NCI-H748 treated with DMSO at 0.1 percent for 48 hours (cell line): ENCODE data around the gene TCFL5.

Source experiments
- DNase-seq: peaks from one replicate; lab custom pipeline; 2025; lab: John Stamatoyannopoulos, UW

The TCFL5 gene

GRCh38 chr20:62834967-62835730 lies 26.5 kb downstream of the TCFL5 start:
- DNase-seq = no peak

- no peak for DNase-seq
Measured at GRCh38 chr20:62832951-62833391, 28.7 kb downstream of the TCFL5 start.

- DNase-seq = no peak
Measured at GRCh38 chr20:62832212-62832922, 29.3 kb downstream of the TCFL5 start.

DNA sequence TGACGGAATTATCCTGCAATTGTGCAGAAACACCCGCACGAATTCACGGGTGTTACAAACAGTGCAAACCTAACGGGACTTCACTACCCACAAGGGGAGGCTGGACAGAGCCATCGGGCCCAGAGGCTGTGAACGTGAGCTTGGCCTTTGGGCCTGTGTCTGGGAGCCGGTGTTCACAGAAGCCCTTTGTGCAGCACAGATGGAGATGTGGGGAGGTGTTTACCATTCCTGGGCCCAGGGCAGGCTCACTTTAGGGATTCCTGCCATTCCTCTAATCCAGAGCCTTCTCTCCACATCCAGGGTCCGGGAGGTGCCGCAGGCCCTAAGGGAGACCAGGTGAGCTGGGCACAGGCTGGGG lies 29.8 kb downstream of the TCFL5 start:
- DNase-seq = no peak

- DNase-seq = no peak
Measured at GRCh38 chr20:62831361-62831788, 30.2 kb downstream of the TCFL5 start.

DNA sequence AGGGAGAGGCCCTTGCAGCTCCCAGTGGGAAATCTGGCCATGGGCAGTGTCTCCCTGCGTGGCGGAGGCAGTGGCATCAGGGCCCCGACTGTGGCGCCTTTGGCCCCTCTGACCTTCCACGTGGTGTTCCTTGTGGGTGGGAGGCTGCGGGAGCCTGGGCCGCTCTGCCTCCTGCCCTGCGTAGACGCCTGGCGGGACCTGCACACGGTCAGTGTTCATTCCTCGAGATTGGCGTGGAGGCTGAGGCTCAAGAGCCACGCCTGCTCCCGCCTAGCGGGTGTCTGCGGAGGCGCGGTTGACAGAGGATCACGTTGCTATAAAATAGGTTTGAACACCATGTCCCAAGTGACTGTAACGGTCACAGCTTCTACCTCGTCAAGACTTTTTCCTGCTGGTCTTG lies 30.8 kb downstream of the TCFL5 start:
- DNase-seq = no peak

DNA sequence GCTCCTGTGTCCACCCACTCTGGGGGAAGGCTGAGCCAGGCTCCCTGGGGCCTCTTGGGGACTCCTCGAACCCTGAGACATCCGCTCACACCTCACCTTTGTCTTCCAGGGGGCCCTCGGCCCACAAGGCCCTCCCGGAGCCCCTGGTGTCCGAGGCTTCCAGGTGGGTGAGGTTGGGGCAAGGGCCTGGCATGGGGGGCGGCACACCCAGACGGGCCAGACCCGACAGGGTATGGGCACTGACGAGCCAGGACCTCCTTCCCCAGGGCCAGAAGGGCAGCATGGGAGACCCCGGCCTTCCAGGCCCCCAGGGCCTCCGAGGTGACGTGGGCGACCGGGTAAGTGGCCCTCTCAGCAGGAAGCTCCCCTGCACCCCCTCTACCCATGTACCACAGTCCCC lies 31.4 kb downstream of the TCFL5 start:
- DNase-seq = no peak

DNA sequence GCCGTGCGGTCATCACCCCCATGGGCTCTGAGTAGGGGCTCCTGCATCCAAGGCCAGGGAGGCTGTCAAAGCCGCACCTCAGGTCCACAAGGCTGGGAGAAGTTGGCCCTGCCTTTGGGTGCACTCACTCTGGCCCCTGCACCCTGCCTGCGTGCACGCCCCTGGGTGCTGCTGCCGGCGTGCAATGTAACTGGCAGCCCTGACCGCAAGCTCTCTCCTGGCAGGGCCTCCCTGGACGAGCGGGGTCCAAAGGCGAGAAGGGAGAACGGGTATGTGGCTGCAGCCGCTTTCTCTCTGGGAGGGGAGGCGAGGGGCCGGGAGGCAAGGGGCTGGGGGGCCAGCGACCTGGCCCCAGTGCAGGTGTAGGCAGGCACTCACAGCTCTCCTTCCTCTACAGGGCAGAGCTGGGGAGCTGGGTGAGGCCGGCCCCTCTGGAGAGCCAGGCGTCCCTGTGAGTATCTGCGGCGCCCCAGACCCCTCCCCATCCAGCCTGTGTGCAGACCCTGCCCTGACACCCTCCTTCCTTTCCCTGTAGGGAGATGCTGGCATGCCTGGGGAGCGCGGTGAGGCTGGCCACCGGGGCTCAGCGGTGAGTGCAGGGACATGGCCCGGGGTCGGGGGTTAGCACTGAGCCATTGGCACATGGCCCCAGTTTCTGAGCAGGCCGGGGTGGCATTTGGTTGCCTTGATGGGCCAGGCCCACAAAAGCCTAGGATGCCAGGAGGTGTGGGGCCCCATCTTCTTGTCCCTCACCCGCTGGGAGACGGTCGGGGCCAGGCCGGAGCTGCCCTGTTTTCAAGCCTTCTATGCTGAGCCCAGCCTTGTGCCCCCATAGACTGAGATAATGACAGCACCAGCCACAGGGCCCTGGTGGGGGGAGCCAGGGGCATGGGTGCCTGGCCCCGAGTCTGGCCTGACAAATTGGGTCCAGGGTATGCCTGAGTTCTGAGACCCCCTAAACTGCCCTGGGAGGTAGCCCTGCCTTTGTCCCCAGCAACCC lies 32.1 kb downstream of the TCFL5 start:
- DNase-seq = no peak

DNA sequence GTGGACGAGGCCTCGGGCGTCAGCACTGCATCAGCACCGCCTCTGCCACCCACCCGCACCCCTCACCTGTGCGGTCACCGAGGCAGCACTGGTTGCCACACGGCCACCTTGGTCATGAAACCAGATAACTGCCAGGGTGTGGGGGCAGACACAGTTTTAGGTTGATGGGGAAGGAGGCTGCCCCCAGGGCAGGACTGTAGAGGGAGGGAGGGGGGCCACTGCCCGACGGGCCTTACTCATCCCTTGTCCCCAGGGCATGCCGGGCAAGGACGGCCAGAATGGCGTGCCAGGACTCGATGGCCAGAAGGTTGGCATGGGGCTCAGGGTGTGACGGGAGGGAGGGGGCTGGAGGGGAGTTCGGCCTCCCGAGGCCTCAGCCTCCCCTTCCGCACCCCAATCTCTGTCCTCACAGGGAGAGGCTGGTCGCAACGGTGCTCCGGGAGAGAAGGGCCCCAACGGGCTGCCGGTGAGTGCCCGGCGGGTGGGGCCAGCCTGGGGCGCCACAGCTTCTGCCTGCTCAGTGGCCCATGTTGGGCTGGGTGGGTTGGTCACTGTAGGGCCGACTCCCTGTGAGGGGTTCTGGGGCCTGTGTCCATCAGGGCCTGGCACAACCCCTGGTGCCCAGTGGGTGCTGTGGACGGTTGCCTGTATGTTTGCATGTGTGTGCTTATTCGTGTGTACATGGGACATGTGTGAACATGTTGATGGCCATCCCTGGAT lies 33.0 kb downstream of the TCFL5 start:
- DNase-seq = no peak

DNA sequence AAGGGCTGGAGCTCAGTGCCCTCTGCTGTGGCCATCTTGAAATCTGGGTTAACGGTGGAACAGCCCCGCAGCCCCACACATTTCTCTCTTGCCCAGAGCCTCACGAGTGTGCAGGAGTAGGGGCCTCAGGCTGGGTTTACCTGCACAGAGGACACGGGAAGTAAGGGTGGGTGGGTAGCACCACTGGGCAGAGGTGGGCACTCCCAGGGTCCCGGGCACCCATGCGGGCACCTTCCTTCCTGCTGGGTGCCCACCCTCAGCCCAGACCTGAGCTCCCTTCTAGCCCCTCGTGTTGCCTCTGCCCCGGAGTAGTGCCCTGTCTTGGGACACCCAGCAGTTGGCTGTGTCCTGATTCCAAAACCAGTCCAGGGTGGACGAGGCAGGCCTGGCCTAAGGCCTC lies 33.6 kb downstream of the TCFL5 start:
- DNase-seq = no peak

- no peak for DNase-seq
Measured at GRCh38 chr20:62827311-62828038, 34.1 kb downstream of the TCFL5 start.

- DNase-seq = no peak
Measured at GRCh38 chr20:62826646-62827310, 34.8 kb downstream of the TCFL5 start.

DNA sequence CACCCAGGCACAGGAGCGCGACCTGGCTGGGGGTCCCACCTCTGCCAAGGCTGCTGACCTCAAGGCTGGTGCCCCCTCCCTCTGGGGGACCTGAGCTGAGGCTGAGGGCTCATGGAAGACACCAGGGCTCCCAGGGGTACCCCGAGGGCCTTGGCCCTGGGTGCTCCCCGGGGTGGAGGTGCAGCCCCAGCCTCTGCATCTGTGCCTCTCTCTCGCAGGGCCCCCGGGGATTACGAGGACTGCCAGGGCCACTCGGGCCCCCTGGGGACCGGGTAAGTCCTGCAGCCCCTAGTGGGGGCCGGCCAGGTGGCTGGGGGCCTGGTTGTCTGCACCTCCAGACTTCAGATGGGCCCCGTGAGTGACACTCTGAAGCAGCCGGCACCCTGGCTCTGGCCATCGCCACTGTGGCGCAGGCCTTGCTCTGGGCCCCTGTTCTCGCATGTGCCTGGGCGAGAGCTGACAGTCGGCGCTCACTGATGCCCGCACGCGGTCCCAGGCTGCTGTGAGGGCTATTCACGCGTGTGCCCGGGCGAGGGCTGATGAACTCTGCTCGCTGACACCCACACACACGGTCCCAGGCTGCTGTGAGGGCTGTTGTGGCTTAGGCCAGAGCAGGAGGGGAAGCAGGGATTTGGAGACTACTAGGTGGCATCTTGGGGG lies 35.5 kb downstream of the TCFL5 start:
- DNase-seq = no peak

- DNase-seq = no peak
Measured at GRCh38 chr20:62825333-62825985, 36.2 kb downstream of the TCFL5 start.

- no peak for DNase-seq
Measured at GRCh38 chr20:62824476-62825332, 36.9 kb downstream of the TCFL5 start.

GRCh38 chr20:62823688-62824475 lies 37.7 kb downstream of the TCFL5 start:
- DNase-seq = no peak

DNA sequence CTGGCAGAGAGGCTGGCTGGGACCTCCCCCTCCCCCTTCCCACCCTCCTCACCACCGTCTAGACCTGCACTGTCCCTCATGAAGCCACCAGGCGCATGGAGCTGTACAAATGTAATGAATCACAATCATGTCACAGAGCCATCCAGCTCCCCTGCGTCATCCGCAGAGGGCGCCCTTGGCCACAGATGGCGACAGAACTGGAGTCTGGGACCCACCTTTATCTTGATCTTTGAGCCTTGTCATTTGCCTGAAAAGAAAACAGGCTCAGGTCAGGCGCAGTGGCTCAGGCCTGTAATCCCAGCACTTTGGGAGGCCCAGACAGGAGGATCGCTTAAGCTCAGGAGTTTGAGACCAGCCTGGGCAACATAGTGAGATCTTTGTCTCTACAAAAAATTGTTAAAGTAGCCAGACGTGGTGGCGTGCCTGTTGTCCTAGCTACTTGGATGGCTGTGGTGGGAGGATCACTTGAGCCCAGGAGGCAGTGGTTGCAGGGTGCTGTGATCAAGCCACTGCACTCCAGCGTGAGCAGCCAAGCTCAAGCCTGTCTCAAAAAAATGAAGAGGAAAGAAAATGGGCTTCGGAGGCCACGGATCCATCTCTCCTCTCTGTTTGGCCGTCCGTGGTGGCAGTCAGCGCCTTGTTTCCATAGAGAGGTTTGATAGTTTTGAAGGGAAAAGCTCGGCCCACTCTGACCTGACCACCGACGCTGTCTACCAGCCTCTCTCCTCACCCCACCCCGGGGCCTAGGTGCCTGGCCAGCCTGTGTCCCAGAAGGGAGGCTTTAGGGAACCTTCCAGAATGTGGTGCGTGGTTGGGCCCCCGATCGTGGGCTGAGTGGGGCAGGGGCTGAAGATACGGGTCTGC lies 38.6 kb downstream of the TCFL5 start:
- no peak for DNase-seq
